HepG2 (cell line): ENCODE results near the gene CAMK1D. TPM values are rescaled to one million over a fixed set of nuclear protein-coding genes. Genes with fewer than 3 reads are reported as not detected.

ENCODE experiments used
- ATAC-seq: fragments of 200-7000 bp; cut with Tn5 transposase; 3 replicates; pipeline ENCODE4 v1.9.1; 2020; ENCODE audit warnings: mild to moderate bottlenecking, moderate library complexity
- BruUV-seq: library from RNA; stranded (reverse); fragments of 400-500 nt; replicated peaks from 2 replicates; lab custom pipeline; 2021; lab: Mats Ljungman, UMichigan
- CTCF ChIA-PET: fragments of 300-600 bp; formaldehyde crosslinking; extraction: SDS; loops from one replicate; lab custom pipeline; 2021; ENCODE audit warnings: low total read pairs, inconsistent platforms, low intra/inter-chr PET ratio; lab: Yijun Ruan, JAX
- POLR2A ChIA-PET: fragments of 350-600 bp; sonication (Branson Sonifier 250); formaldehyde crosslinking; loops from one replicate; lab custom pipeline; 2020; ENCODE audit warnings: antibody characterized with exemption, inconsistent platforms; lab: Yijun Ruan, JAX
- DNase-seq: peaks from one replicate; pipeline ENCODE4 v3.0.0-alpha.2; 2015; ENCODE audit warnings: low spot score
- FAIRE-seq: peaks from 3 replicates; lab custom pipeline; 2011; peaks lifted over from hg19 to GRCh38; lab: Jason Lieb, UNC
- H2AFZ ChIP-seq: one replicate; pipeline ENCODE4 v1.6.1; 2011; ENCODE audit warnings: low read length, inconsistent platforms
- H3K27ac ChIP-seq: fragments of 300-600 bp; 3 replicates; pipeline ENCODE4 v1.8.0; 2011; ENCODE audit warnings: mixed run types, mild to moderate bottlenecking, mixed read lengths, low read length, inconsistent platforms; ENCODE audit not compliant: insufficient read depth; ENCODE audit errors: extremely low read length
- H3K27me3 ChIP-seq, 2 experiments: fragments of 200-600 bp in 1 of 2; 2 replicates in 1 of 2; 3 replicates in 1 of 2; pipeline versions ENCODE4 v1.6.0 to v1.8.0; 2011; ENCODE audit warnings: low read length in 2 of 2, mild to moderate bottlenecking in 2 of 2, moderate library complexity in 2 of 2, inconsistent platforms in 1 of 2; ENCODE audit not compliant: insufficient read depth in 2 of 2, control insufficient read depth in 1 of 2
- H3K36me3 ChIP-seq, 2 experiments: fragments of 200-600 bp in 1 of 2; replicated peaks in 1 of 2; 2 replicates in 1 of 2; 3 replicates in 1 of 2; pipeline versions ENCODE4 v1.5.1 to v1.8.0; 2011; ENCODE audit warnings: low read length in 2 of 2, inconsistent platforms in 1 of 2; ENCODE audit not compliant: insufficient read depth in 2 of 2, control insufficient read depth in 1 of 2
- H3K4me1 ChIP-seq: 2 replicates; pipeline ENCODE4 v1.5.1; 2012; ENCODE audit warnings: low read length, inconsistent platforms; ENCODE audit not compliant: insufficient read depth
- H3K4me2 ChIP-seq: 2 replicates; pipeline ENCODE4 v1.6.0; 2011; ENCODE audit warnings: low read depth, low read length, inconsistent platforms
- H3K4me3 ChIP-seq, 3 experiments: fragments of 200-600 bp in 1 of 3; sonication (generic), shearing (Covaris generic) in 1 of 3; replicated peaks in 1 of 3; 2 replicates each; pipeline ENCODE4 v1.5.1; 2011 to 2016; ENCODE audit warnings: low read length in 3 of 3, inconsistent platforms in 2 of 3, low read depth in 2 of 3, mild to moderate bottlenecking in 2 of 3, control low read depth in 1 of 3, mixed read lengths in 1 of 3; ENCODE audit not compliant: insufficient read depth in 1 of 3
- H3K79me2 ChIP-seq: one replicate; pipeline ENCODE4 v1.6.1; 2011; ENCODE audit warnings: low read length, inconsistent platforms; ENCODE audit not compliant: insufficient read depth
- H3K9ac ChIP-seq: 2 replicates; pipeline ENCODE4 v1.6.0; 2011; ENCODE audit warnings: mild to moderate bottlenecking, low read depth, low read length, inconsistent platforms; ENCODE audit not compliant: insufficient read depth
- H3K9me3 ChIP-seq: 2 replicates; pipeline ENCODE4 v1.5.1; 2012; ENCODE audit warnings: mild to moderate bottlenecking, low read length
- H4K20me1 ChIP-seq: 2 replicates; pipeline ENCODE4 v1.6.0; 2011; ENCODE audit warnings: inconsistent platforms, mild to moderate bottlenecking, low read length, moderate library complexity; ENCODE audit not compliant: insufficient read depth
- FOSL2 ChIP-seq: sonication (generic); formaldehyde crosslinking; IDR thresholded peaks from 2 replicates; pipeline ENCODE4 v1.4.0; 2020; ENCODE audit warnings: missing genetic modification reagents
- GABPA ChIP-seq, 2 experiments: IDR thresholded peaks; 2 replicates each; pipeline ENCODE4 v1.6.1; 2011 to 2016; ENCODE audit warnings: low read depth in 2 of 2, low read length in 1 of 2, missing biosample characterization in 1 of 2, missing genetic modification characterization in 1 of 2
- TCF7L2 ChIP-seq: IDR thresholded peaks from 2 replicates; pipeline ENCODE4 v1.6.1; 2011; ENCODE audit warnings: mild to moderate bottlenecking, low read depth, low read length, moderate library complexity
- ZNF552 ChIP-seq: sonication (generic); formaldehyde crosslinking; IDR thresholded peaks from 2 replicates; pipeline ENCODE4 v1.9.0; 2022; ENCODE audit warnings: missing genetic modification reagents, mild to moderate bottlenecking, borderline replicate concordance
- ZNF672 ChIP-seq: sonication (generic); formaldehyde crosslinking; IDR thresholded peaks from 2 replicates; pipeline ENCODE4 v1.8.1; 2022; ENCODE audit warnings: missing genetic modification reagents
- WGBS: methylation state at CpG from one replicate; pipeline ENCODE4 v1.1.6; 2017; ENCODE audit warnings: low lambda C conversion rate; 5-methylcytosine and 5-hydroxymethylcytosine counted together
- in situ Hi-C: cut with HindIII; loops from 2 replicates; pipeline ENCODE4 v1.10.0; 2017; ENCODE audit warnings: low pct_unique_long_range_greater_than_20kb; ENCODE audit not compliant: extremely low pct_ligation_motif_present
- intact Hi-C: fragments of 100-400 bp; cut with micrococcal nuclease; formaldehyde crosslinking; loops from one replicate; pipeline ENCODE4 v1.10.0; 2022; ENCODE audit not compliant: unreplicated experiment
- polyA plus RNA-seq, 8 experiments: library from polyadenylated mRNA; depleted of rRNA in 3 of 8; stranded (reverse) in 7 of 8; unstranded in 1 of 8; fragments of >200 nt; fragmentation: Illumina TruSeq in 4 of 8; extraction: Trizol in 4 of 8; gene quantifications; 2 replicates each; pipeline versions ENCODE4 v1.2.1 to v1.2.3, GENCODE V29; 2011 to 2016; ENCODE audit warnings: low read depth in 4 of 8, missing spikeins in 1 of 8, mixed read lengths in 1 of 8; ENCODE audit not compliant: insufficient read depth in 1 of 8
- total RNA-seq, 5 experiments: library from RNA; depleted of rRNA; stranded (reverse); fragments of >200 nt; fragmentation: Illumina TruSeq; extraction: Trizol; gene quantifications; 2 replicates each; pipeline ENCODE4 v1.2.3, GENCODE V29; 2016; ENCODE audit warnings: low read depth in 1 of 5

The CAMK1D gene
- total and polyA plus RNA-seq, 2 of the 13 experiments (the other 11 are each of a cell fraction or from before 2014, with no cell fraction given): under 0.01 TPM; not detected in 1

DNA sequence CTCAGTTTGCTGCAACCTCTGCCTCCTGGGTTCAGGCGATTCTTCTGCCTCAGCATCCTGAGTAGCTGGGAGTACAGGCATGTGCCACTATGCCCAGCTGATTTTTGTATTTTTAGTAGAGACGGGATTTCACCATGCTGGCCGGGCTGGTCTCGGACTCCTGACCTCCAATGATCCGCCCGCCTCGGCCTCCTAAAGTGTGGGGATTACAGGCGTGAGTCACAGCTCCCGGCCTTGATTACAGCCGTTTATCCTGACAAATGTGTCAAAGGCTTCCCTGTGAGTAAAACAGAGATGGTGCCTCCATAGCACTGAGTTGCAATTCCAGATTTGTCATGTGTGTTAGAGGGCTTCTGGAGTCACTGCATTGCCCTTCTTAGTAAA is 378.5 kb downstream of the CAMK1D start:
- Histone ChIP-seq H3K9ac (no peak overlapping the region), H2AFZ (no peak overlapping the region), H3K27ac (no peak overlapping the region), H3K4me1 (no peaks in the 10 kb centered on the region), H3K36me3 (no peaks in the 10 kb centered on the region), H3K9me3 (no peaks in the 10 kb centered on the region), H3K4me2 (no peak overlapping the region), H3K27me3 (peaks cover 5 to 20% of the 10 kb centered on the region in 2 experiments; a peak in 4 of 5 replicates), H3K79me2 (no peaks in the 10 kb centered on the region), H3K4me3 (no peak overlapping the region), H4K20me1 (no peaks in the 10 kb centered on the region)
- TF ChIP-seq ZNF672 (CRISPR knock-in tag): no peak
- no peak for TF ChIP-seq TCF7L2
- peak; percentile 28; the same call in 1 of the 2 replicates for TF ChIP-seq FOSL2 (CRISPR knock-in tag)
- no TSS peak for BruUV-seq
- WGBS: 10% methylated on average over 10 of the region's 10 CpGs
- FAIRE-seq: no peak
- CTCF ChIA-PET: no interaction called here
- DNase-seq: no peak
- POLR2A ChIA-PET: no interaction called here
- in situ Hi-C loops (no loop called here), intact Hi-C loops (no loop called here)
- no peak for ATAC-seq

DNA sequence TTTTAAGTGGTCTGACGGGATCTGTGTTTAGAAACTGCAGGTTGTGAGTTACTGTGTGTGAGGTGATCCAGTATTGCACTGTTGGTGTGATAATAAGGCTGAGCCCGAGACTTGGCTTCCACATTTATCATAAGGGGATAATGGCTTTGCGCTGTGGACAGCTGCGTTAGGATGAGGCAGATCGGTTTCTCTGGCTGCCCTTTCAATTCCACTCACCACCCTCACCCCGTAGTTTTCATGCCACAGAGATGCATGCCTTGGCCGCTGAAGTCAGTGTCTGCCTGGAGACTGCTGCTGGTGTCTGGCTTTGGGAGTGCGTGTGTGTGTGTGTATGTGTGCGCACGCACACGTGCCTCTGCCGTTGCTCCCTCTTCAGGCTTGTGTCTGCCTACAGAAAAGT is 379.1 kb downstream of the CAMK1D start:
- ATAC-seq (no peak), DNase-seq (no peak), FAIRE-seq (no peak)
- Histone ChIP-seq H4K20me1 (no peaks in the 10 kb centered on the region), H3K4me1 (no peaks in the 10 kb centered on the region), H3K79me2 (no peaks in the 10 kb centered on the region), H3K4me3 (no peak overlapping the region), H3K27ac (no peak overlapping the region), H3K9me3 (no peaks in the 10 kb centered on the region), H3K4me2 (no peak overlapping the region), H3K27me3 (peaks cover 5 to 20% of the 10 kb centered on the region in 2 experiments; a peak in 4 of 5 replicates), H3K36me3 (no peaks in the 10 kb centered on the region), H3K9ac (no peak overlapping the region), H2AFZ (no peak overlapping the region)
- intact Hi-C loops (no loop called here), in situ Hi-C loops (no loop called here)
- ChIA-PET CTCF (no interaction called here), POLR2A (no interaction called here)
- no TSS peak for BruUV-seq
- TF ChIP-seq ZNF552 (CRISPR knock-in tag) (no peak), GABPA (IDR thresholded peaks at IDR 0.05; ENCODE audit: low read depth, low read length) (0 out of 2 replicates have a peak, but pooled peaks have one; percentile 6), GABPA (CRISPR knock-in tag; IDR thresholded peaks at IDR 0.05; ENCODE audit: low read depth) (no peak)
- 47% methylated on average over 9 of the region's 12 CpGs for WGBS
